Effector memory CD8-positive, alpha-beta T cell (primary cell): Measurements from ENCODE around the gene L3MBTL4.

ENCODE experiments used
- ATAC-seq: fragments of 150-1000 bp; cut with Tn5 transposase; replicated peaks from 2 replicates; pipeline ENCODE4 v1.10.0; 2021; ENCODE audit warnings: mild to moderate bottlenecking, moderate library complexity
- DNase-seq, 3 experiments: peaks; one replicate each; pipeline ENCODE4 v3.0.0; 2021
- H3K27ac Mint-ChIP-seq, 2 donors: one replicate each; pipeline ENCODE4 v1.8.0; 2022; ENCODE audit warnings: mild to moderate bottlenecking in 2 of 2, mixed read lengths in 2 of 2, moderate library complexity in 2 of 2
- H3K27me3 Mint-ChIP-seq, 2 donors: one replicate each; pipeline ENCODE4 v1.8.0; 2022; ENCODE audit warnings: mixed read lengths in 2 of 2
- H3K36me3 Mint-ChIP-seq: one replicate; pipeline ENCODE4 v1.8.0; 2022; ENCODE audit warnings: mild to moderate bottlenecking, moderate library complexity, mixed read lengths; ENCODE audit not compliant: insufficient read depth
- H3K4me1 Mint-ChIP-seq, 2 donors: one replicate each; pipeline ENCODE4 v1.8.0; 2022; ENCODE audit warnings: low read depth in 2 of 2, mixed read lengths in 2 of 2
- H3K4me3 Mint-ChIP-seq, 2 donors: one replicate each; pipeline ENCODE4 v1.8.0; 2022; ENCODE audit warnings: mild to moderate bottlenecking in 2 of 2, mixed read lengths in 2 of 2, moderate library complexity in 2 of 2
- H3K9me3 Mint-ChIP-seq, 2 donors: one replicate each; pipeline ENCODE4 v1.8.0; 2022; ENCODE audit warnings: mixed read lengths in 2 of 2

The L3MBTL4 gene

GRCh38 chr18:6222271-6222670, 192.4 kb downstream of the L3MBTL4 start:
- H3K4me1 Mint-ChIP-seq: no peaks in the 10 kb centered on the region

GRCh38 chr18:6221602-6222014, 193.1 kb downstream of the L3MBTL4 start:
- H3K9me3 Mint-ChIP-seq: peaks cover 0 to 14% of the 10 kb centered on the region in 2 donors
- DNase-seq (no peak), ATAC-seq (no peak)
- H3K4me1 Mint-ChIP-seq: no peaks in the 10 kb centered on the region
- H3K27me3 Mint-ChIP-seq: no peaks in the 10 kb centered on the region
- H3K36me3 Mint-ChIP-seq: no peaks in the 10 kb centered on the region
- H3K4me3 Mint-ChIP-seq: no peak overlapping the region
- no peak overlapping the region for H3K27ac Mint-ChIP-seq

More at GRCh38 chr18:6222271-6222670, 192.4 kb downstream of the L3MBTL4 start:
- Mint-ChIP-seq H3K27me3 (no peaks in the 10 kb centered on the region), H3K4me3 (no peak overlapping the region), H3K9me3 (peaks cover 0 to 12% of the 10 kb centered on the region in 2 donors), H3K36me3 (peaks cover under 1% of the 10 kb centered on the region), H3K27ac (no peak overlapping the region)
- DNase-seq: no peak
- no peak for ATAC-seq

- Mint-ChIP-seq H3K27ac (no peak overlapping the region), H3K9me3 (peaks cover 0 to 14% of the 10 kb centered on the region in 2 donors), H3K4me3 (no peak overlapping the region), H3K36me3 (no peaks in the 10 kb centered on the region), H3K4me1 (no peaks in the 10 kb centered on the region), H3K27me3 (no peaks in the 10 kb centered on the region)
- ATAC-seq (no peak), DNase-seq (no peak)
These were observed 194.6 kb downstream of the L3MBTL4 start for GRCh38 chr18:6220129-6220528.

- Mint-ChIP-seq H3K27me3 (no peaks in the 10 kb centered on the region), H3K9me3 (peaks cover 0 to 7% of the 10 kb centered on the region in 2 donors), H3K4me1 (no peaks in the 10 kb centered on the region), H3K4me3 (no peak overlapping the region), H3K27ac (no peak overlapping the region), H3K36me3 (no peaks in the 10 kb centered on the region)
- DNase-seq (no peak), ATAC-seq (no peak)
These were observed 195.5 kb downstream of the L3MBTL4 start for GRCh38 chr18:6219116-6219717.

GRCh38 chr18:6215888-6216287, 198.8 kb downstream of the L3MBTL4 start:
- Mint-ChIP-seq H3K27ac (no peak overlapping the region), H3K4me1 (no peaks in the 10 kb centered on the region), H3K36me3 (no peaks in the 10 kb centered on the region), H3K9me3 (peaks cover 0 to 7% of the 10 kb centered on the region in 2 donors), H3K27me3 (no peaks in the 10 kb centered on the region), H3K4me3 (no peak overlapping the region)
- no peak for DNase-seq
- no peak for ATAC-seq

GRCh38 chr18:6211174-6211504, 203.6 kb downstream of the L3MBTL4 start:
- ATAC-seq (no peak), DNase-seq (no peak)
- no peak overlapping the region for H3K4me3 Mint-ChIP-seq
- H3K27ac Mint-ChIP-seq: no peak overlapping the region
- peaks cover 5 to 10% of the 10 kb centered on the region in 2 donors for H3K9me3 Mint-ChIP-seq
- H3K36me3 Mint-ChIP-seq: no peaks in the 10 kb centered on the region
- no peaks in the 10 kb centered on the region for H3K27me3 Mint-ChIP-seq
- no peaks in the 10 kb centered on the region for H3K4me1 Mint-ChIP-seq

- Mint-ChIP-seq H3K4me3 (no peak overlapping the region), H3K4me1 (no peaks in the 10 kb centered on the region), H3K27ac (no peak overlapping the region), H3K36me3 (no peaks in the 10 kb centered on the region), H3K9me3 (peaks cover 5 to 10% of the 10 kb centered on the region in 2 donors), H3K27me3 (no peaks in the 10 kb centered on the region)
- ATAC-seq: no peak
- no peak for DNase-seq
These were observed 204.2 kb downstream of the L3MBTL4 start for GRCh38 chr18:6210349-6211173.

- DNase-seq (no peak), ATAC-seq (no peak)
- H3K4me1 Mint-ChIP-seq: no peaks in the 10 kb centered on the region
- no peak overlapping the region for H3K4me3 Mint-ChIP-seq
- H3K9me3 Mint-ChIP-seq: peaks cover 6 to 10% of the 10 kb centered on the region in 2 donors
- H3K27ac Mint-ChIP-seq: no peak overlapping the region
- H3K36me3 Mint-ChIP-seq: no peaks in the 10 kb centered on the region
- no peaks in the 10 kb centered on the region for H3K27me3 Mint-ChIP-seq
These were observed 206.8 kb downstream of the L3MBTL4 start for GRCh38 chr18:6207941-6208340.

GRCh38 chr18:6207116-6207515, 207.6 kb downstream of the L3MBTL4 start:
- H3K36me3 Mint-ChIP-seq: no peaks in the 10 kb centered on the region
- no peak for ATAC-seq
- H3K4me3 Mint-ChIP-seq: no peak overlapping the region
- DNase-seq: no peak
- H3K9me3 Mint-ChIP-seq: peaks cover 6 to 18% of the 10 kb centered on the region in 2 donors
- no peaks in the 10 kb centered on the region for H3K4me1 Mint-ChIP-seq
- H3K27me3 Mint-ChIP-seq: no peaks in the 10 kb centered on the region
- no peak overlapping the region for H3K27ac Mint-ChIP-seq

- no peak overlapping the region for H3K4me3 Mint-ChIP-seq
- peaks cover 9 to 19% of the 10 kb centered on the region in 2 donors for H3K9me3 Mint-ChIP-seq
- H3K27ac Mint-ChIP-seq: no peak overlapping the region
- no peak for ATAC-seq
- DNase-seq: no peak
- H3K27me3 Mint-ChIP-seq: no peaks in the 10 kb centered on the region
- H3K36me3 Mint-ChIP-seq: no peaks in the 10 kb centered on the region
- H3K4me1 Mint-ChIP-seq: no peaks in the 10 kb centered on the region
These were observed 209.0 kb downstream of the L3MBTL4 start for GRCh38 chr18:6205706-6206105.

- Mint-ChIP-seq H3K4me1 (no peaks in the 10 kb centered on the region), H3K27ac (no peak overlapping the region), H3K36me3 (no peaks in the 10 kb centered on the region), H3K9me3 (peaks cover 12 to 21% of the 10 kb centered on the region in 2 donors), H3K27me3 (no peaks in the 10 kb centered on the region), H3K4me3 (no peak overlapping the region)
- ATAC-seq (no peak), DNase-seq (no peak)
These were observed 210.2 kb downstream of the L3MBTL4 start for GRCh38 chr18:6204476-6204875.

GRCh38 chr18:6203791-6204190, 210.9 kb downstream of the L3MBTL4 start:
- peaks cover 12 to 19% of the 10 kb centered on the region in 2 donors for H3K9me3 Mint-ChIP-seq
- H3K4me1 Mint-ChIP-seq: no peaks in the 10 kb centered on the region
- DNase-seq (no peak), ATAC-seq (no peak)
- H3K36me3 Mint-ChIP-seq: no peaks in the 10 kb centered on the region
- H3K27me3 Mint-ChIP-seq: no peaks in the 10 kb centered on the region
- no peak overlapping the region for H3K4me3 Mint-ChIP-seq
- H3K27ac Mint-ChIP-seq: no peak overlapping the region

GRCh38 chr18:6202861-6203260, 211.8 kb downstream of the L3MBTL4 start:
- Mint-ChIP-seq H3K36me3 (no peaks in the 10 kb centered on the region), H3K27ac (no peak overlapping the region), H3K9me3 (peaks cover 14 to 24% of the 10 kb centered on the region in 2 donors), H3K4me3 (no peak overlapping the region), H3K27me3 (no peaks in the 10 kb centered on the region), H3K4me1 (no peaks in the 10 kb centered on the region)
- ATAC-seq: no peak
- no peak for DNase-seq

- DNase-seq (no peak), ATAC-seq (no peak)
- Mint-ChIP-seq H3K4me1 (no peaks in the 10 kb centered on the region), H3K4me3 (no peak overlapping the region), H3K9me3 (peaks cover 17 to 27% of the 10 kb centered on the region in 2 donors), H3K36me3 (no peaks in the 10 kb centered on the region), H3K27me3 (no peaks in the 10 kb centered on the region), H3K27ac (no peak overlapping the region)
These were observed 214.4 kb downstream of the L3MBTL4 start for GRCh38 chr18:6200204-6200774.
